HG03571 (cell line): ENCODE data around the gene FHAD1.
"Not testable (repeated sequence)": the region's sequence is repeated elsewhere in the genome, so short reads cannot be mapped to it uniquely, and the experiment has no call there.

ENCODE experiments used
- ATAC-seq: cut with Tn5 transposase; IDR thresholded peaks from one replicate; pipeline ENCODE4 v1.9.1; 2021; ENCODE audit not compliant: unreplicated experiment

FHAD1 gene

GRCh38 chr1:15303935-15304334 lies 56.9 kb downstream of the FHAD1 start:
- no peak for ATAC-seq

GRCh38 chr1:15304708-15305467 lies 57.9 kb downstream of the FHAD1 start:
- no peak for ATAC-seq

GRCh38 chr1:15305468-15305770 lies 58.4 kb downstream of the FHAD1 start:
- ATAC-seq: no peak

- ATAC-seq: not testable (repeated sequence)
These were observed 59.3 kb downstream of the FHAD1 start for GRCh38 chr1:15306352-15306751.

GRCh38 chr1:15308135-15308534 lies 61.1 kb downstream of the FHAD1 start:
- ATAC-seq: no peak

GRCh38 chr1:15308621-15309027 lies 61.6 kb downstream of the FHAD1 start:
- ATAC-seq: no peak

GRCh38 chr1:15309687-15310086 lies 62.7 kb downstream of the FHAD1 start:
- ATAC-seq: no peak

GRCh38 chr1:15310544-15310943 lies 63.5 kb downstream of the FHAD1 start:
- no peak for ATAC-seq

GRCh38 chr1:15311122-15311822 lies 64.2 kb downstream of the FHAD1 start:
- ATAC-seq: no peak

- no peak for ATAC-seq
These were observed 64.9 kb downstream of the FHAD1 start for GRCh38 chr1:15311880-15312279.

GRCh38 chr1:15312626-15313411 lies 65.8 kb downstream of the FHAD1 start:
- no peak for ATAC-seq

- ATAC-seq: no peak
These were observed 67.6 kb downstream of the FHAD1 start for GRCh38 chr1:15314328-15315281.

GRCh38 chr1:15315815-15316214 lies 68.8 kb downstream of the FHAD1 start:
- no peak for ATAC-seq

GRCh38 chr1:15316510-15316909 lies 69.5 kb downstream of the FHAD1 start:
- ATAC-seq: no peak

GRCh38 chr1:15320267-15320666 lies 73.2 kb downstream of the FHAD1 start:
- no peak for ATAC-seq

- ATAC-seq: no peak
These were observed 74.6 kb downstream of the FHAD1 start for GRCh38 chr1:15321601-15322000.

- no peak for ATAC-seq
These were observed 75.8 kb downstream of the FHAD1 start for GRCh38 chr1:15322648-15323350.

GRCh38 chr1:15323351-15323988 lies 76.4 kb downstream of the FHAD1 start:
- no peak for ATAC-seq

- ATAC-seq: no peak
These were observed 77.2 kb downstream of the FHAD1 start for GRCh38 chr1:15323989-15324868.
